K562 (cell line): Measurements from ENCODE around the gene ST7. TPM values are rescaled to one million over a fixed set of nuclear protein-coding genes. Genes with fewer than 3 reads are reported as not detected.

ENCODE experiments used
- ATAC-seq: fragments of 200-7000 bp; cut with Tn5 transposase; 3 replicates; pipeline ENCODE4 v1.9.1; 2020; ENCODE audit warnings: moderate library complexity
- BruUV-seq: library from RNA; stranded (reverse); fragments of 400-500 nt; replicated peaks from 2 replicates; lab custom pipeline; 2021; lab: Mats Ljungman, UMichigan
- CTCF ChIA-PET: fragments of 300-600 bp; formaldehyde crosslinking; extraction: SDS; loops from one replicate; lab custom pipeline; 2021; ENCODE audit warnings: low intra/inter-chr PET ratio; lab: Yijun Ruan, JAX
- POLR2A ChIA-PET: fragments of 300-600, 350-650 bp; sonication (Branson Sonifier 250); formaldehyde crosslinking; extraction: SDS; loops from one replicate; lab custom pipeline; 2021; ENCODE audit warnings: antibody characterized with exemption, inconsistent platforms; lab: Yijun Ruan, JAX
- DNase-seq, 4 experiments: peaks; one replicate each; pipeline versions ENCODE4 v3.0.0 to v3.0.0-alpha.2; 2011 to 2018; ENCODE audit warnings: low spot score in 3 of 4, mixed read lengths in 3 of 4; ENCODE audit errors: extremely low read depth in 1 of 4
- FAIRE-seq: peaks from 2 replicates; lab custom pipeline; 2011; peaks lifted over from hg19 to GRCh38; lab: Jason Lieb, UNC
- H2AFZ ChIP-seq: 2 replicates; pipeline ENCODE4 v1.6.0; 2011; ENCODE audit warnings: low read depth, low read length, control low read depth, inconsistent platforms
- H3K27ac ChIP-seq: fragments of 200-600 bp; 3 replicates; pipeline ENCODE4 v1.8.0; 2011; ENCODE audit warnings: low read depth, mild to moderate bottlenecking, control low read depth, inconsistent platforms, low read length, moderate library complexity, mixed read lengths; ENCODE audit errors: extremely low read depth
- H3K27me3 ChIP-seq, 2 experiments: fragments of 300-600 bp in 1 of 2; 2 replicates in 1 of 2; 3 replicates in 1 of 2; pipeline versions ENCODE4 v1.6.0 to v1.8.0; 2011; ENCODE audit warnings: inconsistent platforms in 2 of 2, low read length in 2 of 2, mild to moderate bottlenecking in 1 of 2, mixed read lengths in 1 of 2, moderate library complexity in 1 of 2; ENCODE audit not compliant: control insufficient read depth in 2 of 2, insufficient read depth in 2 of 2
- H3K36me3 ChIP-seq: fragments of 300-600 bp; 3 replicates; pipeline ENCODE4 v1.8.0; 2011; ENCODE audit warnings: mild to moderate bottlenecking, low read length, inconsistent platforms; ENCODE audit not compliant: control insufficient read depth, insufficient read depth
- H3K4me1 ChIP-seq, 2 experiments: fragments of 200-600 bp in 1 of 2; replicated peaks in 1 of 2; 2 replicates in 1 of 2; 3 replicates in 1 of 2; pipeline versions ENCODE4 v1.5.1 to v1.8.0; 2011; ENCODE audit warnings: inconsistent platforms in 2 of 2, low read length in 2 of 2, mild to moderate bottlenecking in 1 of 2, mixed read lengths in 1 of 2, moderate library complexity in 1 of 2; ENCODE audit not compliant: control insufficient read depth in 2 of 2, insufficient read depth in 2 of 2
- H3K4me2 ChIP-seq: 2 replicates; pipeline ENCODE4 v1.6.1; 2011; ENCODE audit warnings: low read length, control low read depth, inconsistent platforms, mixed read lengths; ENCODE audit not compliant: insufficient read depth
- H3K4me3 ChIP-seq: fragments of 200-600 bp; sonication (generic), shearing (Covaris generic); 2 replicates; pipeline ENCODE4 v1.5.1; 2016; ENCODE audit warnings: control low read depth, inconsistent platforms
- H3K79me2 ChIP-seq: fragments of 200-600 bp; 3 replicates; pipeline ENCODE4 v1.8.0; 2011; ENCODE audit warnings: low read length, inconsistent platforms; ENCODE audit not compliant: control insufficient read depth, insufficient read depth
- H3K9ac ChIP-seq, 2 experiments: 2 replicates each; pipeline versions ENCODE4 v1.6.0 to v1.6.1; 2011; ENCODE audit warnings: low read depth in 2 of 2, low read length in 2 of 2, control low read depth in 1 of 2, inconsistent platforms in 1 of 2, mild to moderate bottlenecking in 1 of 2, mixed read lengths in 1 of 2; ENCODE audit not compliant: insufficient read depth in 1 of 2
- H3K9me1 ChIP-seq: one replicate; pipeline ENCODE4 v1.6.0; 2011; ENCODE audit warnings: inconsistent platforms, mild to moderate bottlenecking, low read length, moderate library complexity; ENCODE audit not compliant: control insufficient read depth, insufficient read depth
- H3K9me3 ChIP-seq: replicated peaks from 2 replicates; pipeline ENCODE4 v1.5.1; 2011; ENCODE audit warnings: low read depth, low read length, inconsistent platforms; ENCODE audit not compliant: control insufficient read depth, insufficient read depth
- H4K20me1 ChIP-seq: replicated peaks from 2 replicates; pipeline ENCODE4 v1.6.1; 2011; ENCODE audit warnings: low read length, inconsistent platforms, mixed read lengths; ENCODE audit not compliant: control insufficient read depth, insufficient read depth
- BCOR ChIP-seq: fragments of 450-650 bp; IDR thresholded peaks from 2 replicates; pipeline ENCODE4 v1.6.1; 2016
- JUN ChIP-seq, 2 experiments: sonication (generic) in 1 of 2; formaldehyde crosslinking in 1 of 2; IDR thresholded peaks; 2 replicates each; pipeline versions ENCODE4 v1.6.1 to v1.8.0; 2012 to 2022; ENCODE audit warnings: borderline replicate concordance in 2 of 2, mild to moderate bottlenecking in 2 of 2, improper control_type of control experiment in 1 of 2, low read depth in 1 of 2, low read length in 1 of 2, missing genetic modification reagents in 1 of 2
- L3MBTL2 ChIP-seq: fragments of 450-650 bp; IDR thresholded peaks from 2 replicates; pipeline ENCODE4 v1.6.1; 2016; ENCODE audit warnings: mild to moderate bottlenecking, moderate library complexity
- RBFOX2 ChIP-seq: fragments of 200-400 bp; formaldehyde crosslinking; IDR thresholded peaks from 2 replicates; pipeline ENCODE4 v1.6.1; 2017; ENCODE audit warnings: low read depth, mild to moderate bottlenecking, low read length, moderate library complexity
- RBM25 ChIP-seq: fragments of 200-400 bp; formaldehyde crosslinking; IDR thresholded peaks from 2 replicates; pipeline ENCODE4 v1.6.1; 2018; ENCODE audit warnings: low read length, low read depth, moderate library complexity; ENCODE audit not compliant: severe bottlenecking
- RFX7 ChIP-seq: fragments of 250-450 bp; sonication (Bioruptor Pico); IDR thresholded peaks from 2 replicates; pipeline ENCODE4 v1.5.1; 2021; ENCODE audit warnings: mild to moderate bottlenecking
- TRIM24 ChIP-seq, 2 experiments: fragments of 450-650 bp; IDR thresholded peaks; 2 replicates each; pipeline ENCODE4 v1.6.1; 2016
- WGBS: fragments of 100-300 bp; shearing (Covaris generic); methylation state at CpG from one replicate; pipeline ENCODE4 v1.1.6; 2016; ENCODE audit warnings: low coverage, mixed read lengths; ENCODE audit not compliant: insufficient coverage; ENCODE audit errors: missing lambda C conversion rate; 5-methylcytosine and 5-hydroxymethylcytosine counted together
- in situ Hi-C: fragments of 300-500 bp; cut with MboI; formaldehyde crosslinking; loops from 4 replicates; pipeline ENCODE4 v1.15.0; 2018; ENCODE audit warnings: inconsistent platforms, mixed read lengths
- intact Hi-C: fragments of 100-400 bp; cut with micrococcal nuclease; formaldehyde crosslinking; loops from 2 replicates; pipeline ENCODE4 v1.14.2; 2022
- polyA plus RNA-seq, 8 experiments: library from polyadenylated mRNA; depleted of rRNA in 4 of 8; stranded (reverse) in 5 of 8; unstranded in 3 of 8; fragments of >200 nt; fragmentation: Nextera tagmentation in 2 of 8; fragmentation: Illumina TruSeq in 1 of 8; extraction: Ambion mirVana in 2 of 8; extraction: Trizol in 1 of 8; gene quantifications; 2 replicates each; pipeline versions ENCODE4 v1.2.1 to v1.2.3, GENCODE V29; 2011 to 2014; ENCODE audit warnings: inconsistent platforms in 1 of 8, missing spikeins in 1 of 8
- total RNA-seq, 7 experiments: library from RNA; depleted of rRNA in 6 of 7; stranded (reverse); fragments of >200 nt in 6 of 7; fragmentation: Illumina TruSeq in 2 of 7; extraction: Trizol in 2 of 7; gene quantifications; 2 replicates each; pipeline versions ENCODE4 v1.2.1 to v1.2.3, GENCODE V29; 2011 to 2021; ENCODE audit warnings: low replicate concordance in 1 of 7
- TF ChIP-seq, protein P1 (sequence below), 2 experiments: fragments of 450-650 bp in 1 of 2; sonication (generic) in 1 of 2; formaldehyde crosslinking in 1 of 2; IDR thresholded peaks; 2 replicates each; pipeline versions ENCODE4 v1.7.1 to v1.9.0; 2016 to 2022; ENCODE audit warnings: inconsistent platforms in 1 of 2, mild to moderate bottlenecking in 1 of 2, missing genetic modification reagents in 1 of 2
- TF ChIP-seq, protein P2 (sequence below): fragments of 450-650 bp; IDR thresholded peaks from 2 replicates; pipeline ENCODE4 v1.6.1; 2014; ENCODE audit warnings: low read depth, mild to moderate bottlenecking, moderate library complexity, borderline replicate concordance

ST7 gene
- total and polyA plus RNA-seq, 9 of the 15 experiments (the other 6 are each of a cell fraction or from before 2014, with no cell fraction given), result 23.9 to 56.3 (median 36.9) TPM

- peak; percentile 14 for ATAC-seq
- POLR2A ChIA-PET, result interaction anchor here (0.6 to 5.0 kb wide), 7 partner anchors 10 to 246 kb away, joined by 3 to 40 read pairs (median 4); no protein-coding TSS in a partner anchor
- CTCF ChIA-PET, result interaction anchor here (0.7 to 1.7 kb wide), 2 partner anchors 159 to 166 kb away, joined by 4 to 11 read pairs; no protein-coding TSS in a partner anchor
- H3K9ac ChIP-seq, result peak overlapping the region; percentile 96 to 98
- TSS peak; percentile 81 for BruUV-seq
- H3K9me1 ChIP-seq, result no peaks in the 10 kb centered on the region
- no peaks in the 10 kb centered on the region for H3K27me3 ChIP-seq
- intact Hi-C loops, result loop anchor here (5.0 to 10.0 kb wide), 4 partner anchors 448 to 1232 kb away; partner anchors contain the start of genes LSM8 and TES
- peaks cover 8% of the 10 kb centered on the region; the same call in 1 of the 3 replicates for H3K36me3 ChIP-seq
- in situ Hi-C loops, result loop anchor here (25.0 kb wide), 1 partner anchor 1234 kb away; the partner anchor contains the start of gene LSM8
- WGBS, result under 1% methylated on average over 25 of the region's 25 CpGs
- no peaks in the 10 kb centered on the region for H4K20me1 ChIP-seq
- peak overlapping the region; percentile 98 for H2AFZ ChIP-seq
- peak overlapping the region; percentile 81 for H3K4me2 ChIP-seq
- peaks cover 41% of the 10 kb centered on the region for H3K79me2 ChIP-seq
- no peaks in the 10 kb centered on the region for H3K9me3 ChIP-seq
- H3K27ac ChIP-seq, result peak overlapping the region; percentile 95
- peaks cover 27 to 57% of the 10 kb centered on the region in 2 experiments for H3K4me1 ChIP-seq
- peak in 3 of 4 experiments; percentile 35 to 84 (median 57) for DNase-seq
- FAIRE-seq, result peak; percentile 49
- peak overlapping the region; percentile 79 for H3K4me3 ChIP-seq
- TF ChIP-seq, protein P1, sequence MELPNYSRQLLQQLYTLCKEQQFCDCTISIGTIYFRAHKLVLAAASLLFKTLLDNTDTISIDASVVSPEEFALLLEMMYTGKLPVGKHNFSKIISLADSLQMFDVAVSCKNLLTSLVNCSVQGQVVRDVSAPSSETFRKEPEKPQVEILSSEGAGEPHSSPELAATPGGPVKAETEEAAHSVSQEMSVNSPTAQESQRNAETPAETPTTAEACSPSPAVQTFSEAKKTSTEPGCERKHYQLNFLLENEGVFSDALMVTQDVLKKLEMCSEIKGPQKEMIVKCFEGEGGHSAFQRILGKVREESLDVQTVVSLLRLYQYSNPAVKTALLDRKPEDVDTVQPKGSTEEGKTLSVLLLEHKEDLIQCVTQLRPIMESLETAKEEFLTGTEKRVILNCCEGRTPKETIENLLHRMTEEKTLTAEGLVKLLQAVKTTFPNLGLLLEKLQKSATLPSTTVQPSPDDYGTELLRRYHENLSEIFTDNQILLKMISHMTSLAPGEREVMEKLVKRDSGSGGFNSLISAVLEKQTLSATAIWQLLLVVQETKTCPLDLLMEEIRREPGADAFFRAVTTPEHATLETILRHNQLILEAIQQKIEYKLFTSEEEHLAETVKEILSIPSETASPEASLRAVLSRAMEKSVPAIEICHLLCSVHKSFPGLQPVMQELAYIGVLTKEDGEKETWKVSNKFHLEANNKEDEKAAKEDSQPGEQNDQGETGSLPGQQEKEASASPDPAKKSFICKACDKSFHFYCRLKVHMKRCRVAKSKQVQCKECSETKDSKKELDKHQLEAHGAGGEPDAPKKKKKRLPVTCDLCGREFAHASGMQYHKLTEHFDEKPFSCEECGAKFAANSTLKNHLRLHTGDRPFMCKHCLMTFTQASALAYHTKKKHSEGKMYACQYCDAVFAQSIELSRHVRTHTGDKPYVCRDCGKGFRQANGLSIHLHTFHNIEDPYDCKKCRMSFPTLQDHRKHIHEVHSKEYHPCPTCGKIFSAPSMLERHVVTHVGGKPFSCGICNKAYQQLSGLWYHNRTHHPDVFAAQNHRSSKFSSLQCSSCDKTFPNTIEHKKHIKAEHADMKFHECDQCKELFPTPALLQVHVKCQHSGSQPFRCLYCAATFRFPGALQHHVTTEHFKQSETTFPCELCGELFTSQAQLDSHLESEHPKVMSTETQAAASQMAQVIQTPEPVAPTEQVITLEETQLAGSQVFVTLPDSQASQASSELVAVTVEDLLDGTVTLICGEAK (IDR thresholded peaks at IDR 0.05), result peak; percentile 67
- TF ChIP-seq, protein P1 (CRISPR knock-in tag; IDR thresholded peaks at IDR 0.05), result no peak
- TF ChIP-seq RBFOX2 (no peak), RFX7 (CRISPR knock-in tag) (peak; percentile 68; the same call in 1 of the 2 replicates), RBM25 (no peak), JUN (IDR thresholded peaks at IDR 0.05; ENCODE audit: borderline replicate concordance, low read depth, low read length) (peak; percentile 6; the same call in 1 of the 2 replicates), JUN (CRISPR knock-in tag; IDR thresholded peaks at IDR 0.05; ENCODE audit: borderline replicate concordance) (no peak), L3MBTL2 (peak; percentile 68; the same call in 1 of the 2 replicates), TRIM24 (IDR thresholded peaks at IDR 0.05) (peak in 1 of 2 experiments; percentile 14; a peak in 1 of 4 replicates), BCOR (peak; percentile 89)
- TF ChIP-seq, protein P2, sequence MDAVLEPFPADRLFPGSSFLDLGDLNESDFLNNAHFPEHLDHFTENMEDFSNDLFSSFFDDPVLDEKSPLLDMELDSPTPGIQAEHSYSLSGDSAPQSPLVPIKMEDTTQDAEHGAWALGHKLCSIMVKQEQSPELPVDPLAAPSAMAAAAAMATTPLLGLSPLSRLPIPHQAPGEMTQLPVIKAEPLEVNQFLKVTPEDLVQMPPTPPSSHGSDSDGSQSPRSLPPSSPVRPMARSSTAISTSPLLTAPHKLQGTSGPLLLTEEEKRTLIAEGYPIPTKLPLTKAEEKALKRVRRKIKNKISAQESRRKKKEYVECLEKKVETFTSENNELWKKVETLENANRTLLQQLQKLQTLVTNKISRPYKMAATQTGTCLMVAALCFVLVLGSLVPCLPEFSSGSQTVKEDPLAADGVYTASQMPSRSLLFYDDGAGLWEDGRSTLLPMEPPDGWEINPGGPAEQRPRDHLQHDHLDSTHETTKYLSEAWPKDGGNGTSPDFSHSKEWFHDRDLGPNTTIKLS, result peak; percentile 22
Observed at GRCh38 chr7:116952635-116953371, 498 bp upstream of the ST7 start.
